Common myeloid progenitor, CD34-positive (primary cell): ENCODE measurements around the gene CBX1.

Experiments used
- CTCF ChIA-PET: fragments of 350-600 bp; sonication (Branson Sonifier 250); formaldehyde crosslinking; loops from one replicate; lab custom pipeline; 2021; ENCODE audit warnings: antibody characterized with exemption; lab: Charles Lee
- POLR2A ChIA-PET: fragments of 350-600 bp; sonication (Branson Sonifier 250); formaldehyde crosslinking; loops from one replicate; lab custom pipeline; 2021; ENCODE audit warnings: antibody characterized with exemption; lab: Charles Lee
- DNase-seq, 3 donors: peaks; one replicate each; pipeline versions ENCODE4 v3.0.0 to v3.0.0-alpha.2; 2013
- H3K27ac ChIP-seq, 2 experiments: 1 replicate in 1 of 2; 2 replicates in 1 of 2; pipeline ENCODE4 v1.7.0; 2013; ENCODE audit warnings: inconsistent platforms in 2 of 2, low read length in 2 of 2, mild to moderate bottlenecking in 2 of 2, low read depth in 1 of 2, moderate library complexity in 1 of 2; ENCODE audit not compliant: severe bottlenecking in 2 of 2, insufficient read depth in 1 of 2, poor library complexity in 1 of 2
- H3K27me3 ChIP-seq, 5 experiments: replicated peaks in 2 of 5; 1 replicate in 3 of 5; 2 replicates in 2 of 5; pipeline versions ENCODE4 v1.6.1 to v1.7.0; 2013; ENCODE audit warnings: low read length in 4 of 5, mild to moderate bottlenecking in 2 of 5, moderate library complexity in 2 of 5, inconsistent platforms in 1 of 5; ENCODE audit not compliant: insufficient read depth in 5 of 5, control insufficient read depth in 4 of 5
- H3K36me3 ChIP-seq, 4 experiments: 1 replicate in 2 of 4; 2 replicates in 2 of 4; pipeline versions ENCODE4 v1.6.1 to v1.7.0; 2013; ENCODE audit warnings: low read length in 3 of 4, control low read depth in 1 of 4, mild to moderate bottlenecking in 1 of 4; ENCODE audit not compliant: control insufficient read depth in 4 of 4, insufficient read depth in 4 of 4
- H3K4me1 ChIP-seq, 4 experiments: 1 replicate in 3 of 4; 2 replicates in 1 of 4; pipeline versions ENCODE4 v1.6.1 to v1.7.1; 2013; ENCODE audit warnings: low read length in 3 of 4, mild to moderate bottlenecking in 3 of 4, control low read depth in 1 of 4, inconsistent platforms in 1 of 4, moderate library complexity in 1 of 4; ENCODE audit not compliant: control insufficient read depth in 4 of 4, insufficient read depth in 4 of 4; ENCODE audit errors: control extremely low read depth in 1 of 4
- H3K4me3 ChIP-seq, 7 experiments: 1 replicate in 4 of 7; 2 replicates in 3 of 7; pipeline versions ENCODE4 v1.5.1 to v1.7.0; 2013; ENCODE audit warnings: mild to moderate bottlenecking in 7 of 7, low read length in 6 of 7, moderate library complexity in 6 of 7, inconsistent platforms in 2 of 7, low read depth in 2 of 7, control low read depth in 1 of 7; ENCODE audit not compliant: insufficient read depth in 4 of 7, control insufficient read depth in 1 of 7; ENCODE audit errors: extremely low read depth in 1 of 7
- H3K9me3 ChIP-seq, 5 experiments: 1 replicate in 4 of 5; 2 replicates in 1 of 5; pipeline versions ENCODE4 v1.6.1 to v1.7.1; 2013; ENCODE audit warnings: low read length in 4 of 5, mild to moderate bottlenecking in 2 of 5, inconsistent platforms in 1 of 5, low read depth in 1 of 5, moderate library complexity in 1 of 5; ENCODE audit not compliant: control insufficient read depth in 4 of 5, insufficient read depth in 2 of 5; ENCODE audit errors: control extremely low read depth in 1 of 5
- WGBS: methylation state at CpG from one replicate; pipeline ENCODE4 v1.1.5; 2013; ENCODE audit not compliant: insufficient coverage; 5-methylcytosine and 5-hydroxymethylcytosine counted together

CBX1 gene

DNA sequence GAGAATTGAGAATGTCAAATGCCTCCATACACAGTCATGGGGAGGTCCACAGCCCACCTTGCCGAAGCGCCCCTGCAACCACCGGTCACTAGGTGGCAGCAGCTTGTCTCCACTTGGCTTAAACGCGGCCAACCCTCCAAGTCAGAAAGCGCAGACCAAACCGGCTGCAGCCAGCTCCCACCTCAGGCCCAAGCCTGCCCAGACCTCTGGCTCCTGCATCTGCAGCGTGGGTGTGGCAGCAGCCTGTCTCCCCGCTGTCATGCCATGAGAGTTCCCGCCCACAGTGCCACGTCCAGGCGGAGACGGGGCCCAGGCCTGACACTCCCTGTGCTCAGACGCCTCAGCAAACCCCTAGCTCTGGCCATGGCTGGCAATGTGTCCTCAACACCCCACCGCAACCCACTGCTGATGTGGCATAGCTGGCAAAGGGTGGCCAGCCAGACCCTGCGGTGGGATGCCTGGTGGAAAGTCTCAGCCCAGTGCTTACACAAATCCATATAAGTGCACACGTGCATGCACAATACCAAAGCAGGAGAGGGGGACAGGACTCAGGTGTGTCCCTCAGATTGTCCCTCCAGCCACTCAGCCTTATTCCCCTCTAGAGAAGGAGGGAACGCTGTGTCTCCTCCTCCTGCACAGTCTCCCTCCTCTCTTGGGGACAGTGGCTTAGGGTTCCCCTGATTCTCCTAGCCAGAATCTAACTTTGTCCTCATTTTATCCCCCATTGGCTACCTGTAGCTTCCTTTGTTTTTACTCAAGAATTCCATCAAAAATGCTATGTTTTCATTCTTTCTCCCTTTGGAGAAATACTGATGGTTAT, 74.6 kb downstream of the CBX1 start:
- no peaks in the 10 kb centered on the region for H3K9me3 ChIP-seq
- no peak overlapping the region for H3K27ac ChIP-seq
- ChIA-PET POLR2A (interaction anchor here (0.6 to 0.7 kb wide), 3 partner anchors 21 to 53 kb away, joined by 3 read pairs; no protein-coding TSS in a partner anchor), CTCF (interaction anchor here (0.7 to 7.9 kb wide), 29 partner anchors 9 to 596 kb away, joined by 3 to 188 read pairs (median 4); partner anchors contain the start of genes COPZ2 and NFE2L1)
- peak; percentile 78 to 90 (median 87) for DNase-seq
- WGBS: 33% methylated on average over 13 of the region's 18 CpGs
- peaks cover 0 to 4% (median 0%) of the 10 kb centered on the region in 5 experiments for H3K27me3 ChIP-seq
- H3K4me3 ChIP-seq: no peak overlapping the region
- H3K4me1 ChIP-seq: peaks cover 4 to 38% (median 35%) of the 10 kb centered on the region in 4 experiments
- H3K36me3 ChIP-seq: no peaks in the 10 kb centered on the region

DNA sequence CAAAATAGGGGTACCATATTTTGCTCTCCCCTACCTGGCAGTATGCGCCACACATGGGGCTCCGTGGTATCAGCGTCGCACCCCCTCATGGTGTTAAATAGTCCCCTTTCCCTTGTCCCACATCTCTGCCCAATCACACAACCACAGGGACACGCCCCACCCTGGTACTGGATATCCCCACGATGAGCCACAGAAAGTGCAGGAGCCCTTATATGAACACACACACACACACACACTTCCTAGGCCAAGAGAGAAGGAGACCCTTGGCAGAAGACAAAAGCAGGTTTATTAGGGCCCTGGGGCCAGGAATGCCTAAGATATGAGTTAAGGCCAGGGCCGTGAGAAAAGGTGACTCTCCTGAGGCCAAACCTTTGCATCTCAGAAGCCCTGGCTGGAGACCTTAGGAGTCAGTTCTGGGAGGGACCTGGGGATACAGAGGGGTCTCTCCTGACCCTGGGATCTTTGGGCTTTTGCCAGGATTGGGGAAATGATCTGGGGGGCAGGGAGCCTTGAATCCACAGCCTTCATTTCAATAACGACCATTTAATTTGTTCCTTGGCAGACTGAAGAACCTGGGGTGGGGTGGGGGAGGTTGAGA, 75.3 kb downstream of the CBX1 start:
- no peak for DNase-seq
- H3K36me3 ChIP-seq: no peaks in the 10 kb centered on the region
- no peak overlapping the region for H3K27ac ChIP-seq
- CTCF ChIA-PET: interaction anchor here (0.6 to 7.9 kb wide), 32 partner anchors 8 to 597 kb away, joined by 3 to 188 read pairs (median 4); partner anchors contain the start of genes COPZ2 and NFE2L1
- H3K9me3 ChIP-seq: no peaks in the 10 kb centered on the region
- peak overlapping the region in 3 of 7 experiments; percentile 72 to 89 (median 75) for H3K4me3 ChIP-seq
- peaks cover 0 to 4% (median 0%) of the 10 kb centered on the region in 5 experiments for H3K27me3 ChIP-seq
- POLR2A ChIA-PET: interaction anchor here (0.6 to 0.9 kb wide), 3 partner anchors 47 to 54 kb away, joined by 3 to 9 read pairs (median 3); no protein-coding TSS in a partner anchor
- H3K4me1 ChIP-seq: peaks cover 4 to 38% (median 35%) of the 10 kb centered on the region in 4 experiments
- WGBS: 65% methylated on average over 5 of the region's 8 CpGs

DNA sequence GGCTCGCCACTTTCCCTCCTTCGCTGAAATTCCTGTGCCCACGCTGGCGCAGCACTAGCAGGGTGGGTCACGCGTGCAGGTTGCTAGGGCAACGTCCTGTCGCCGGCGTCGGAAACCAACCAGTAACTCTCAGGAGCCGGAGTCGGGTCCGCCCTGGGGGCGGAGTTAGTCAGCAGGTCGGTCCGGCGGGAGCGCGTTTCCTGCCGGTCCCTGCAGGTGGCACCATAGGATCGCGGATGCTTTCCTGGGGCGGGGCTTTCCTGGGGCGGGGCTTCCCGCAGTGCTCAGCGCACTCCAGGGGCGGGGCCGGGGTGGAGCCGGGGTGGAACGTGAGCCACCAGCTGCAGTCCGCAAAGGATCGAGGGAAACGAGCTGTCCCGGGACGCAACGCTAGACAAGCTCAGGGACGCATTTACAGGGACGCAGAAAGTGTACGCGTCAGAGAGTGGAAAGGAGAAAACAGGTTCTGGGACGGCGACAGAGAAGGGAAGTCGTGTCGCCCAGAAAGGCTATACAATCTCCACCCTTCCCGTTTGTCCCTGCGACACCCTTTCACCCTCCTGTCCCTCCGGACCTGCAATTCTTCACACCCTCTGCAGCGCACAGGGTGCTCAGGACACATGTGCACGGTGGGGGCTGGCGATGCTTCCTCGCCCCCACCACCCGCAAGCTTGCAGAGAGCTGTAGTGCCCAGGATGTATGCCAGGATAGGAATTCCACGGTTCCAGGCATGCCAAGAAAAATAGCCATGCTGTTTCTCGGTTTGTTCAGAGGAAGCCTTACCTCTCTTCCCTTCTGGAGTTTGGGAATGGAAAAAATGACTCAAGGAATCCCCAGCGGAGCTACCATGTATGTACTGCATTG, 76.0 kb downstream of the CBX1 start:
- WGBS: under 1% methylated on average over 50 of the region's 56 CpGs
- CTCF ChIA-PET: interaction anchor here (0.6 to 7.9 kb wide), 22 partner anchors 11 to 593 kb away, joined by 3 to 188 read pairs (median 4); partner anchors contain the start of genes COPZ2 and NFE2L1

DNA sequence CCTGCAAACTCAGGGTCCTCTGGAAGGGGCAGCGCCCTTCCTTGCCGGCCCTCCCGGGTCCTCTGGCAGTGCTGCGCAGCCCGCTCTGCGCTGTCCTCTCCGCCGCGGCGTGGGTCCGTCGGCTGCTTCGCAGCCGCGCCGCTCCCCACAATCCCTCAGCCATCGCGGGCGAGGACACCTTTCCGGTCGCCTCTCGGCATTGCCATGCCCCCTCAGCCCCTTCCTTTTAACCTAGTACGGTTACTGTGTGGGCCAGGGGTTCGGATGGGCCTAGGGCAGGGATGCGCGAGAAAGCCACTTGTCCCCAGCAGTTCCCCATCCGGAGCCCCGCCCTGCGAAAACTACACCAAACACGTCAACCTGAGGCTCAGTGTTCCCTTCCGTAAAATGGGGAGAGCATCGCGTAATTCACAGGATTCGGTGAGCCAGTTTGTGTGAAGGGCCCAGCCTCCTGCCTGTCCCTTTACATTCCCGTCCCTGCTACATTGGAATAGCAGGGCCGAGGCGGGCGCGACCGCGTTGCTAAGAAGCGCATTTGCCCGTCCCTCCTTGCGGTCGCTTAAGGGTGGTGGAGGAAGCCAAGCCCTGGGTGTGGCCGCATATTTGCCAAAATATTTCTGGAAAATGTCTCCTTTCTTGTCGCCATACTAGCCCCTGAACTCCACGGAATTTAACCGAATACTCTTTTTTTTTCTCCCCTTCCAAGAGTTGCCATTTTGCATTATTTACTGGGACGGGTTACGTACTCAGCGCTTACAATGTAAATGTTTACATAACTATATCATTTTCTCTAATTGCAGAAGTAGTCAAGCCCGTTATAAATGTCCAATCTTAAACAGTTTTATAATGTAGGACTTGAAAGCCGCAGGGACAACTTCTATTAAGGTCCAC, 76.9 kb downstream of the CBX1 start:
- CTCF ChIA-PET: interaction anchor here (0.8 to 7.9 kb wide), 12 partner anchors 12 to 105 kb away, joined by 3 to 188 read pairs (median 10); partner anchors contain the start of genes COPZ2 and NFE2L1
- under 1% methylated on average over 51 of the region's 54 CpGs for WGBS
- Histone ChIP-seq H3K36me3 (no peaks in the 10 kb centered on the region), H3K4me1 (peaks cover 4 to 38% (median 35%) of the 10 kb centered on the region in 4 experiments), H3K27me3 (peaks cover 0 to 2% (median 0%) of the 10 kb centered on the region in 5 experiments), H3K4me3 (peak overlapping the region in 6 of 7 experiments; percentile 31 to 78 (median 62)), H3K9me3 (no peaks in the 10 kb centered on the region), H3K27ac (no peak overlapping the region)
- DNase-seq: peak in 2 of 3 donors; percentile 56 to 67
- POLR2A ChIA-PET: no interaction called here

More for the DNA sequence above, 76.0 kb downstream of the CBX1 start:
- Histone ChIP-seq H3K27ac (no peak overlapping the region), H3K36me3 (no peaks in the 10 kb centered on the region), H3K27me3 (peaks cover 0 to 2% (median 0%) of the 10 kb centered on the region in 5 experiments), H3K4me3 (peak overlapping the region; percentile 41 to 89 (median 72)), H3K4me1 (peaks cover 4 to 38% (median 35%) of the 10 kb centered on the region in 4 experiments), H3K9me3 (no peaks in the 10 kb centered on the region)
- DNase-seq: peak; percentile 94 to 96 (median 96)
- POLR2A ChIA-PET: interaction anchor here (0.9 kb wide), 1 partner anchor 48 kb away, joined by 9 read pairs; no protein-coding TSS in a partner anchor

DNA sequence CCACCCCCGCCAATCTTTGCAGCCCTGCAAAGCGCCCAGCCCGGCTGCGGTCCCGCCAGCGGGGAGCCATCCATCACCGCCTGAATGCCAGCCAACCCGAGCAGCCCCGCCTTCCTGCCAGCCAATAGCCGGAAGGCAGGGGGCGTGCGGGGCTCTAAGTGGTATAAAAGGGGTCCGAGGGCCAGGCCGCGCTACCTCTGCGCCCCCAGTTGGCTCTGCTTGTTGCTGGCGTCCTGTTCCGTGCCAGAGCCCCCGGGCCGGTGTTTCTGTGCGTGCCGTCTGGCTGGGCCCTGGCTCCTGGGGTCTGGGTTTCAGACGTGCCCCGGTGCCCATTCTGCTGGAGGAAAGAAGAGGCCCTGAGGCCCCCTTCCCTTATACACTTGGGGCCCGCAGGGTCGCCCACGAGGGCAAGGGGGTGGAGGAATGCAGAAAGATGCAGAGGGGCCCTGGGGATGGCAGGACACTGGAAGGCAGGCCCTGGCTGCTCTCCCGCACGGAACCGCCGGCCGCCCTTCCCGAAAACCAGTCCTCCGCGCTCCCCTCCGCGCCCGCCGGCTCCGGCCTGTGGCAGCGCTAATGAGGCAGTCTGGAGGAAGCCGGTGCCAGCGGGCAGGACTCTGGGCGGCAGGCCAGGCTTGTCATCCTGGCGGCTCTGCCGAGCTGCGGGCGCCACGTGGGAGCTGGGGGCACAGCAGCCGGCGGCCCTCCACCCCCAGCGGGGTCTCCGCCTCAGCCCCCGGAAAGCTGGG, 77.7 kb downstream of the CBX1 start:
- H3K27ac ChIP-seq: no peak overlapping the region

More for the DNA sequence above, 77.7 kb downstream of the CBX1 start:
- Histone ChIP-seq H3K36me3 (no peaks in the 10 kb centered on the region), H3K9me3 (no peaks in the 10 kb centered on the region), H3K4me3 (peak overlapping the region; percentile 3 to 78 (median 61)), H3K4me1 (peaks cover 4 to 38% (median 35%) of the 10 kb centered on the region in 4 experiments), H3K27me3 (peaks cover 0 to 2% (median 0%) of the 10 kb centered on the region in 5 experiments)
- 0% methylated on average over 38 of the region's 54 CpGs for WGBS
- POLR2A ChIA-PET: no interaction called here
- peak; percentile 67 to 80 (median 69) for DNase-seq
- CTCF ChIA-PET: interaction anchor here (0.9 kb wide), 1 partner anchor 51 kb away, joined by 3 read pairs; no protein-coding TSS in a partner anchor
